Tibial nerve (tissue), 3 donors: ENCODE measurements around the gene INTS7.

Source experiments
- POLR2A ChIP-seq, 2 donors: fragments of 450-650 bp; IDR thresholded peaks; one replicate each; pipeline ENCODE4 v1.6.1; 2017; ENCODE audit warnings: antibody characterized with exemption in 2 of 2, mild to moderate bottlenecking in 2 of 2, moderate library complexity in 2 of 2
- TF ChIP-seq, protein P1 (sequence below), 5 experiments: fragments of 200-600 bp in 3 of 5; fragments of 450-650 bp in 2 of 5; sonication (generic) in 3 of 5; IDR thresholded peaks; one replicate each; pipeline ENCODE4 v1.5.1; 2016 to 2019; ENCODE audit warnings: antibody characterized with exemption in 5 of 5, mild to moderate bottlenecking in 3 of 5, moderate library complexity in 2 of 5

DNA sequence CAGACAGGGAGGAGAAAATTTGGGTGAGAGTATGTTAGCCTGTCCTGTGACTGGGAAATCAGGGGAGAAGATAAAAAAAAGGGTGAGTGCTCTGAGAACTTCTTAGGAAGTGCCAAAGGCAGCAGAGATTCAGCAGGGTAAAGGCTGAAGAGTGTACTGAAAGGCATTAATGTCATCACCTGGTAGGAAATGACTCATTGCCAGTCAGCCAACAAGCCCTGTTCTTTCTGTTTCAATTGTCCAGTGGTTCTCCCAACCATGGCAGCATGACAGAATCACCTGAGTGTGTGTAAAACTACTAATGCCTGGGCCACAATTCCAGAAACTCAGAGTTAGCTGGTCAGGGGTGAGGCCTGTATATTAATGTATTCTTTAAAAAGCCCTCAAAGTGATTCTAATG, 83.5 kb downstream of the INTS7 start:
- TF ChIP-seq, protein P1, sequence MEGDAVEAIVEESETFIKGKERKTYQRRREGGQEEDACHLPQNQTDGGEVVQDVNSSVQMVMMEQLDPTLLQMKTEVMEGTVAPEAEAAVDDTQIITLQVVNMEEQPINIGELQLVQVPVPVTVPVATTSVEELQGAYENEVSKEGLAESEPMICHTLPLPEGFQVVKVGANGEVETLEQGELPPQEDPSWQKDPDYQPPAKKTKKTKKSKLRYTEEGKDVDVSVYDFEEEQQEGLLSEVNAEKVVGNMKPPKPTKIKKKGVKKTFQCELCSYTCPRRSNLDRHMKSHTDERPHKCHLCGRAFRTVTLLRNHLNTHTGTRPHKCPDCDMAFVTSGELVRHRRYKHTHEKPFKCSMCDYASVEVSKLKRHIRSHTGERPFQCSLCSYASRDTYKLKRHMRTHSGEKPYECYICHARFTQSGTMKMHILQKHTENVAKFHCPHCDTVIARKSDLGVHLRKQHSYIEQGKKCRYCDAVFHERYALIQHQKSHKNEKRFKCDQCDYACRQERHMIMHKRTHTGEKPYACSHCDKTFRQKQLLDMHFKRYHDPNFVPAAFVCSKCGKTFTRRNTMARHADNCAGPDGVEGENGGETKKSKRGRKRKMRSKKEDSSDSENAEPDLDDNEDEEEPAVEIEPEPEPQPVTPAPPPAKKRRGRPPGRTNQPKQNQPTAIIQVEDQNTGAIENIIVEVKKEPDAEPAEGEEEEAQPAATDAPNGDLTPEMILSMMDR (IDR thresholded peaks at IDR 0.05) = no peak
- TF ChIP-seq POLR2A (IDR thresholded peaks at IDR 0.05) = no peak
